DMS 273 (cell line): Measurements from ENCODE around the gene SIK2.
A peak's percentile ranks its signal among the peaks of the same experiment; 100 is the strongest.
"Not testable (repeated sequence)": the region's sequence is repeated elsewhere in the genome, so short reads cannot be mapped to it uniquely, and the experiment has no call there.

Experiments
- DNase-seq: peaks from one replicate; lab custom pipeline; 2025; ENCODE audit not compliant: unreplicated experiment; lab: John Stamatoyannopoulos, UW

Gene SIK2

DNA sequence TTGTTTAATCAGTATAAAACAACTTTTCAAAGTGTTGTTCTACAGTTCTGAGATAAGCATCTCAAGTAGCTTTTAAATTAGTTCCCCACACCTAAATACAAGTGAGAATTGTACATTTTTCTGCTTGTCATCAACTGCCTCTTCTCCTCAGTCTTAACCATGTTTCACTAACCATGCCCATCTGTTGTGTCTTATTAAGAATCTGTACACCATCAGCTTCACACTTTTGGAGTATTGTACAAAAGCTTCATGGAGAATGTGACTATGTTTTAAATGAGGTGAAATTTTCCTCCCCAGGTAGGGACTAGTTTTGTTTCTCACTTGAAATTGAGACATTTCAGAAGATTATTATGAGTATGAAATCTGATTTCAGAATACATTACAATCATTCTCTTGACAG, 52.4 kb downstream of the SIK2 start:
- DNase-seq, result peak; percentile 3

DNA sequence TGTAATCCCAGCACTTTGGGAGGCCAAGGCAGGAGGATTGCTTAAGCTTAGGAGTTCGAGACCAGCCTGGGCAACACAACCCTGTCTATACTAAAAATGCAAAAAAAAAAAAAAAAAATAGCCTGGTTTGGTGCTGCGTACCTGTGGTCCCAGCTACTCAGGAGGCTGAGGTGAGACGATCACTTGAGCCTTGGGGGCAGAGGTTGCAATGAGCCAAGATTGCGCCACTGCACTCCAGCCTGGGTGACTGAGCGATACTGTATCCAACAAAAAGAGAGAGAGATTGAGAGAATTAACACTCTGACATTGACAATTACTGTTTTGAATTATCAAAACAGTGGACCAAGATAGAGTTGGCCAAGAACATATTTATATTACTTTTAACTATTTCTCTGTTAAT, 53.7 kb downstream of the SIK2 start:
- DNase-seq, result no peak

DNA sequence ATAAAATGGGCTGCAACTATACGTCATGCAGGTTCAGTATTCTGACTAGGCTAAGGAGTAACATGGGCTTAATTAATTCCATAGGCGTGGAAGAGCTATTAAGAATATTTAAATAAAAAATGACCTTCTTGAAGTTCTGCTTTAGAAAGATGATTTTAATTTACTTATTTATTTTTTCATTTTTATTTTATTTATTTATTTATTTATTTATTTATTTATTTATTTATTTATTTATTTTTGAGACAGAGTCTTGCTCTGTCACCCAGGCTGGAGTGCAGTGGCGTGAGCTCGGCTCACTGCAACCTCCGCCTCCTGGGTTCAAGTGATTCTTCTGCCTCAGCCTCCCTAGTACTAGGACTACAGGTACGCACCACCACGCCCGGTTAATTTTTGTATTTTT, 55.7 kb downstream of the SIK2 start:
- DNase-seq, result not testable (repeated sequence)

DNA sequence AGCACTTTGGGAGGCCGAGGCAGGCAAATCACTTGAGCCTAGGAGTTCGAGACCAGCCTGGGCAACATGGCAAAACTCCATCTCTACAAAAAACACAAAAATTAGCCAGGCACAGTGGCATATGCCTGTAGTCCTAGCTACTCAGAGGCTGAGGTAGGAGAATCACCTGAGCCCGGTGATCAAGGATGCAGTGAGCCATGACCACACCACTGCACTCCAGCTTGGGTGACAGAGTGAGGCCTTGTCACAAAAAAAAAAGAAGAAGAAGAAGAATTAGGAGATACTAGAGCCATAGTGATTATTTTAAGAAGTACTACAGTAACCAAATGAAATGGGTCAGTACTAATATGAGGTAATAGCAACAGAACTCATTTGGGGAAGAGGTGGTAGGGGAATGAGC, 56.2 kb downstream of the SIK2 start:
- not testable (repeated sequence) for DNase-seq

DNA sequence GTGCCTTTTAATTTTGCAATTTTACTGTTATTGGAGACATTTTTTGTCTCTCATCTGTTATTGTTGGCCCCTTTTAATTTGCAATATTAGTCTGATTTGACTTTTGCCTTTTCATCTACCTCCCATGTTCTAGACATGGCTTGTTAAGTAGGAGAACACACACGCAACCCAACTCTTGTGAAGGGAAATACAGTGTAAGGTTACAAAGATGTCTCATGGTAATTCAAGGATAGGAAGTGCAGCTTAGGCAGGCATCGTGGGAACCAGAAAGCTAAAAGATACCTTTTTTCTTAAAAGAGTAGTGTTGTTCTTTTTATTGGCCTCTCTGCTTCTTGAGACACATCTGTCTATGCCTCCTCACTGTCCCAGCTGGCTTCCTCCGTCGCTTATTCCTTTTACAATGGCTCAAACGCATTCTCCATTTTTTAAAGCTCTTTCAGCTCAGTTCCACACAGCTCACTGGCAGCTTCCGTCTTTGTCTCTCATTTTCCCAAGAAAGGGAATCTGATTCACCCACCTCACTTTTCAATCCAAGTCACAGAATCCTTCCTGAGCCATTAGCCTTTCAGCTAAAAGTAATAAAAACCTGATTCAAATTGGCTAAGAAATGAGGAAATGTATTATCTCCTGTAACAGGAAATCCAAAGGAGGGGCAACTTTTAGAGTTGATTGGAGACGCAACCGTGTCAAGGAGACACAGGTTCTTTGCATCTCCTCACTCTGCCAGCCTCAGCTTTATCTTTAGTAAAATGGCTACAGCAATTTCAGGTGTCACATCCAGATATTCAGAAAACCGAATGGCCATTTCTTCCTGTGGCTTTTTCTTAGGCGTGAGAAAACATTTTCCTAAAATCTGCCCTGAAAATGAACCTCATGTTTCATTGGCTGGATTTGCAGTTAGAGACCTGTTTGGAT, 57.2 kb downstream of the SIK2 start:
- no peak for DNase-seq

DNA sequence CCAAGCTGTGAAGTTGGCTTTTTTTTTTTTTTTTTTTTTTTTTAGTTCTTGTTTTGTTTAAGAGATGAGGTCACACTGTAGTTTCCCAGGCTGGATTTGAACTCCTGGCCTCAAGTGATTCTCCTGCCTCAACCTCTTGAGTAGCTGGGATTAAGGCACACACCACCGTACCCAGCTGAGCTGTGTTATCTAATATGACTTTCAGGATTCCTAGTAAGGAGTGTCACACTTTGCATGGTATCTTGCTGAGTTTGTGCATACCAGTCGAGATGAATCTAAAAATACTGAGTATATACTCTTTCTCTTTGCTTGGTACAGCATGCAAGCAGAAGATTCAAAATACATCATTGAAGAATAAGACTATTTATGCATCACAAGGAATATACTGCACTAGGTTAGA, 58.6 kb downstream of the SIK2 start:
- no peak for DNase-seq

DNA sequence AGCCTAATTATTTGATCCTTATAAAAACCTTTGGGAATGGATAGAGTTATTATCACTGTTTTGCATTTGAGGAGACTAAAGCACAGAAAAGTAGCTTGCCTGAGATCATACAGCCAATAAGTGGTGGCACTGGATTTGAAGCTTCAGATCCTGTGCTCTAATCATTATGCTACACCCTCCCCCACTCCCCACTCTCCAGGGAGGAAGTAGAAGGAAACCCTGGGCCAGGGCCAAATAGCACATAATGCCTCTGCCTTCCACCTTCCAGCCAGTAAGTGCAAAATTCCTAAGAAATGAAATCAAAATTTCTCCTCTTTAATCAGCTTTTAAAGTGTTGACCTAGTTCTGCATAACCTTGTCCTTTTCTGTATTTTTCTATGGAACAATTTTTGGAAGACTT, 61.6 kb downstream of the SIK2 start:
- DNase-seq, result peak; percentile 44

DNA sequence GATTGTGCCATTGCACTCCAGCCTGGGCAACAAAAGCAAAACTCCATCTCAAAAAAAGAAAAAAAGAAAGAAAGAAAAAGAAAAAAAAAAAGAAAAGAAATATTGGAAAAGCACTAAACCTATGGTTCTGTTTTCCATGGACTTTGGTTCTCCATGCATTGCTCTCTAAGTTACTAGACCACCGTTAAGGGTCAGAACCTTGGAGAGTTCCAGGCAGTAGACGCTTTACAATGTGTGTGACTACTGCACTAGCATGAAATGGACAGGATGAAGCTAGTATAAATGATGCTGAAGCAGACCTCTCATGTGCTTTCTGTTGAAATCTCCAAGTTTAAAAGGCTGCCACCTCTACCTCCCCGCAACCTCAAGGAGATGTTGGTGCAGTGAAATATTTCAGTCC, 63.5 kb downstream of the SIK2 start:
- peak; percentile 8 for DNase-seq

DNA sequence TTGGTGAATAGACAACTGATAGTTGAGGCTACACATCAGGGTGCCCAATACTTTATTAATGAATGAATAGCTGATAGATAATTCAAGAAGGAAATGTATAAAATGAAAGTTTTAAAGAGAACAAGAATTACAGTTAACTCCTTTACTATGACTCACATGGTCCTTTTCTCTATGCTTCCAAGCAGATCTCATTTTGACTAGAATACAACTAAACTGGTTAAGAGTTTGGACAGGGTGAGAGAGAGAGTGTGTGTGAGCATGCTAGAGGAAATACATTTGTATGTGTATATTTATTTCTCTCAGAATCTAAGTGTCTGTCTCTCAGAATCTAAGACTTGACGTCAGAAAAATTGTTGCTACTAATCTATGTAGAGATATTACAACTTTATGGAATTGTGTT, 66.7 kb downstream of the SIK2 start:
- DNase-seq, result no peak

DNA sequence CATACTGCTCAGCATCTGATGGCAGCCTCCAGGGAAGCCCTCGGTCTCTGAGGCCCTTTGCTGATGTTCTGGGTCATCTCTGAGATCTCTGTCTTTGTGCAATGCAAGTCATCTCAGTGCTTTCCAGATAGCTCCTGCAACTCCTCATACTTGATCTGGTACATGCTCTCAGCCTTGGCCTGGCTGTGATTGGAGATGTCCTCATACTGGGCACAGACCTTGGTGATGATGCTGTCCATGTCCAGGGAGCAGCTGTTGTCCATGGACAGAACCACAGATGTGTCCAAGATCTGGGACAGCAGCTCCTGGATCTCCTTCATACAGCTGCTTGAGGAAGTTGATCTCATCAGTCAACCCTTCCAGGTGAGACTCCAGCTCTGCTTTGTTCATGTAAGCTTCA, 69.1 kb downstream of the SIK2 start:
- no peak for DNase-seq

DNA sequence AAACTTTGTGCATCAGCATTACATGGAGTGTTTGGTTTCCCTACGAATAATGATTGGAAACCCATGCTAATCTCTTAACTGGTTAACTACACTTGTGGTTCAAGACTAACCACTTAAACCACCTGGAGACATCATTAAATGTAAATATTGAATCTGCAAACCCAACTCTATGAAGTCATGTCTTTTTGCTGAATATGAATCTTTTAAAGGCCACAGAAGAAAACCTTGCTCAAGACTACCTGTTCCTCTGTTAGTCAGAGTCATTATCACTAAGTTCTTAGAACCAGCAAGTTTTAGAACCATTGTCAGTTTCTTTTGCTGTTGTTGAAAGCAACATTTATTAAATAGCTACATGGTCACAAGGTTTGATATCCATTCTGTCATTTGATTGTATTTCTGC, 70.7 kb downstream of the SIK2 start:
- no peak for DNase-seq

DNA sequence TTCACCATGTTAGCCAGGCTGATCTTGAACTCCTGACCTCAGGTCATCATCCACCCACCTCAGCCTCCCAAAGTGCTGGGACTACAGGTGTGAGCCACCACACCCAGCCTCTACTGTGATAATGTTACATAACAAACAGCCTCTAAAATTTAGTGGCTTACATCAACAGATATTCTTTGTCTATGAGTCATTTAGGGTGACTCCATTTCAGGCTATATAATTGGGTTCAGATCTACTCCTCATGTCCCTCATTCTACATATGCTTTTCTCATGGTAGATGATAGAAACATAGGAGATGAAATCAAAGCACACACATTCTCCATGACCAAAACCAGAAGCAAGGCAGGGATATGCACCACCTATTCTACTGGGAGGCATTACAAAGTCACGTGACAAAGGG, 72.7 kb downstream of the SIK2 start:
- DNase-seq, result no peak

DNA sequence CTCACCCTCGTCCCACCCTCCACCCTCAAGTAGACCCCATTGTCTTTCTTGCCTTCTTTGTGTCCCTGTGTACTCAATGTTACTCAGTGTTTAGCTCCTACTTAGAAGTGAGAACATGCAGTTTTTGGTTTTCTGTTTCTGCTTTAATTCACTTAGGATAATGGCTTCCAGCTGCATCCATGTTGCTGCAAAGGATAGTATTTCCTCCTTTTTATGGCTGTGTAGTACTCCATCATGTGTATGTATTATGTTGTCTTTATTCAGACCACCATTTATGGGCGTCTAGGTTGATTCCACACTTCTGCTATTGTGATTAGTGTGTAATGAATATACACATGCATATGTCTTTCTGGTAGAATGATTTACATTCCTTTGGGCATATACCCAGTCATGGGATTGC, 73.6 kb downstream of the SIK2 start:
- DNase-seq, result no peak

DNA sequence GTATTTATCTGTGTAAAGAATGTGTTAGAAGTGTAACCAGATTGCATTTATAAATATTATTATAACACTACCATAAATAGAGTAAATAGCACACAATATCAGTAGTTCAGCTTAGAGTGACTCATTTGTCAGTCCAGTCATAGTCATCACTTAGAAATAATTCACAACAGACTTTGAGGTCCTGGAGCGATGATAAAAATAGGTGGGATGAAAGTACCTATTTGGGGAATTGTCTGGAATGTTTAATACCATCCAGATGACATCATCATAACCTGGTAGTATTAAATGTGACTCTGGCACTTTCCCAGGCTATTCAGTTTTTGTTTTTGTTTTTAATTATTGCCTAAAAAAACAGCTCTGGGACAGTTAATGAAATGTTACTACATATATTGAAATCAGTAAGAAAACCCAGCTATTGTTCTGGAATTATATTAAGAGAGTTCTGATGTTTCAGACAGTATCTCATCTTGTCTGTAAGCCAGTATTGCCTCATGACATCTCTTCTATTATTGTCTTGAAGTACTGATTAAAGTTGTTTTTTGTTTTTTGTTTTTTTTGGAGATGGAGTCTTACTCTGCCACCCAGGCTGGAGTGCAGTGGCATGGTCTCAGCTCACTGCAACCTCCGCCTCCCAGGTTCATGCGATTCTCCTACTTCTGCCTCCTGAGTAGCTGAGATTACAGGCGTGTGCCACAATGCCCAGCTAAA, 74.8 kb downstream of the SIK2 start:
- DNase-seq, result no peak

DNA sequence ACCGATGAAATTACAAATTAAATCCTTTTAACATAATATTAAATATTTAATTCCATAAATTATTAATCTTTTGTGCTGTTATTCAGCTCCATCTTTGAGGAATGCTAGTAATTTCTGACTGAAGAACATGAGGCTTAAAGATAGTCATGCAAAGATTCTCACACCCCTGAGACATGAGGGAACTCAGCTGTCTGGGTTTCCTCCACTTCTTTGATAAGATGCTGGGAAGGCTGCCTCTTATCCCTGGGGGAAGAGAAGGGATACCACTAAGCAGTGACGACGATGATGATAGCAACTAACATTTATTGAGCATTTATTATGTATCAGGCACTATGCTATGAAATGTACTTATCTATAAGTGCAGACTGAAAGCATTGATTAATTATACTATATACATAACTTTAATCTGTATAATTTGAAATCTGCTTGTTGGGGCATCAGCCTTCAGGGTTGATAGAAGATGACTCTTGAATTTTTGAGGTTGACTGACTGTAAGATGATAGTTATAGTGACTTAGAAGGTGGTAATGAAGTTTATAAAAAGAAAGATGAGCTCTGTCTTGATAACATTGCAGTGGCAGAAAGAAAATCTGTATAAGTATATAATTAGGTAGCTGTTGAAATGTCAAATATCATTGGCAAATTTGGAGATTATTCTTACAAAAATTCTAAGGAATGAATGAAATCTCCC, 78.4 kb downstream of the SIK2 start:
- DNase-seq, result no peak

DNA sequence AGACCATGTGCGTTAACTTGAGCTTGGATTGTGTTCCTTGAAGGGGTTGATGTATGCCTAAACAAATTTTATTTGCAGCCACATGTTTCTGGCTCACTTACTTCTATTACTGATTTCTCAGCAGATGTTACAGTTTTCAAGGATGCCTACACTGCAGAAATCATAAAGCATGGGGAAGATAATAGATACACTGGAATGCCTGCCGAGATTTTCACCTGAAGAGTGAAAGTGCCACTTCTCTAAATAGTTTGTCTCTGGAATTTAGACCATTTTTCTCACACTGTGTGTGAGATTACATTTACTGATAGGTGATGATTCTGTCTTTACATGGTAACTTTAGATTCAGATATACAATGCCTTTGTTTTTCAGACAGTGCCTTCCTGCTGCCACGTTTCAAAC, 81.6 kb downstream of the SIK2 start:
- DNase-seq, result no peak

DNA sequence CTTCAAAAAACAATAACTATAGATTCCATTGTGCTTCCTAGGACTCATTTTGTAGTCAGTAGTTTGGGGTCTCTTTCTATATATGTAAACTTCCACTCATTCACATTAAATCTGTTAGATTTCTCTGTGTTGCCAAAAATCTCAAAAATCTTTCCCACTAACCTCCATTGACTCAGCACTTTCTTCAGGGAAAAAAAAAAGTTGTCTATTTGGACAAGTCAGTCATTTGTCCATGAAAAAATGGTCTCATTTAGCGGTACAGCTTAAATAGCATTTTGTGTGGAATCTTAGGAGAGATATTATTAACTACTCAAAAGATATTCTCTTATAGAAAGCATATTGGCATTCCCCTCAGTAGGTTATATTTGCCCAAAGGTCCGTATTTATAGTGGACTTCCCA, 82.0 kb downstream of the SIK2 start:
- DNase-seq, result no peak

DNA sequence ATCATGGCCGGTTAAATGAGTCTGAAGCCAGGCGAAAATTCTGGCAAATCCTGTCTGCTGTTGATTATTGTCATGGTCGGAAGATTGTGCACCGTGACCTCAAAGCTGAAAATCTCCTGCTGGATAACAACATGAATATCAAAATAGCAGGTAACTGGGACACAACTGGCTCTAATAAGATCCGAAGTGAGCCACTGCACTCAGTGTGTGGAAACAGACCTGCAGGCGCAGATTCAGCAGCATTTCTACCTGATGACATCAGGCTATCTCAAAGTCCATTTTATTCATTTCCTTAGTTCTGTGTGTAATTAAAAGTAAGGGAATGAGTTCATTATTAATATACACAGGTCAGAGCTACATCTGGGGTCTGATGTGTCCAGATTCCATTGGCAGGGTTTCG, 85.8 kb downstream of the SIK2 start:
- no peak for DNase-seq

DNA sequence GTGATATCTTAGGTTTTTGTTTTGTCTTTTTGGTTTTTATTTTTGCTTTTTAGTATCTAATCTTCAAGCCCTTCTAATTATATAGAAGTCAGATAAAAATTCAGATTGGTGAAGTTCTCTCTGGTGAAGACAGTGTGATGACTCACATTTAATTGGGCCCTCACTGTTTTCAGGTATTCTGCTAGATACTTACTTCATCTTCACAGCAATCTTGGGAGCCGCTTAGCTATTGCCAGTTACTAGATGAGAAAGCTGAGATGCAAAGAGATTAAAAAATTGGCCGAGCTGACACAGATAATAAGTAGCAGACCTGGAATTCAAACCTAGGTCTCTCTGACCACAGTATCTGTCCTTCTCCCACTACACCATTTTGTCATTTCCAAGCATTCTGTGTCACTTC, 88.9 kb downstream of the SIK2 start:
- DNase-seq, result no peak

DNA sequence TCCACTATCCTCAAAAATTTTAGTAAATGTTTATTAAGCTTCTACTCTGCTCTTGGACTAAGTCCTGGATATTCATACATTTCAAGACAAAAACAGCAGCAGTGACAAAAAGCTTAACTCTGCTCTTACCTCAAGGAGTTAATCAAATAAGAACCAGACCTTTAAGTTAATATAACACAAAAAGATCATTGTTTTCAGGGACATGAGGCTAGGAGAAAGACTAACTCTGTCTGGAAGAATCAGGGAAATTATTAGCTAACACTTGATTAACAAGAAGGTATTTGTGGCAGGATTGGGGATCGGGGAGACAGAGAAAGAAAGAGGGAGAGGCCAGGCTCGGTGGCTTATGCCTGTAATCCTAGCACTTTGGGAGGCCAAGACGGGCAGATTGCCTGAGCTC, 89.5 kb downstream of the SIK2 start:
- no peak for DNase-seq

DNA sequence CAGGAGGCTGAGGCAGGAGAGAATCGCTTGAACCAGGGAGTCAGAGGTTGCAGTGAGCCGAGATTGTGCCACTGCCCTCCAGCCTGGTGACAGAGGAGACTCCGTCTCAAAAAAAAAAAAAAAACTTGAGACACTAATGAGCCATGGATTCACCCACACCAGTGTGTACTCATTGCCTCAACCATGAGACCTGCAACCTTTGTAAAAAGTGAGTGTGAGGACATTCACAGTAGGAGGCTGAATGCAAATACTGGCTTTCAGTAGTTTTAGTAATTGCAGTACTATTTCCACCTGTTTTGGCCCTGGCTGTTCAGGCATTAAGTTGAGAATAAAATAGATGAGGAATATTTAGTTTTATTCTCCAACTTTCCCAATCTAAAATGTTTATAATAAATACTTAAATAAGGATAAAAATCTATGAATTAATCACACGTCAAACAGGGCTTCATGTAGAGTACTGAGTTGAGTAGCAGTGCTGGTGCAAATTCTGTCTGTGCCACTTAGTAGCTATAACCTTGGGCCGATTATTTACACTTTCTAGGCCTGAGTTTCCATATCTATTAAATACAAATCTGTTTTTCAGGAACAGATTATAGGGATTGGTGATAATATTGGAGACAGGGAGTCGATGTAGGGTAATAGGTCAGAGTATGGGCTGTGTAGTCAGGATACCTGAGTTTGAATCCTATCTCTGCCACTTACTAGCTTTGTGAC, 91.1 kb downstream of the SIK2 start:
- DNase-seq, result no peak
